ELR (cell line): ENCODE data around the gene MRPL45.

ENCODE experiments used
- DNase-seq: peaks from one replicate; pipeline ENCODE4 v3.0.0-alpha.2; 2015; ENCODE audit warnings: low read depth

MRPL45 gene

DNA sequence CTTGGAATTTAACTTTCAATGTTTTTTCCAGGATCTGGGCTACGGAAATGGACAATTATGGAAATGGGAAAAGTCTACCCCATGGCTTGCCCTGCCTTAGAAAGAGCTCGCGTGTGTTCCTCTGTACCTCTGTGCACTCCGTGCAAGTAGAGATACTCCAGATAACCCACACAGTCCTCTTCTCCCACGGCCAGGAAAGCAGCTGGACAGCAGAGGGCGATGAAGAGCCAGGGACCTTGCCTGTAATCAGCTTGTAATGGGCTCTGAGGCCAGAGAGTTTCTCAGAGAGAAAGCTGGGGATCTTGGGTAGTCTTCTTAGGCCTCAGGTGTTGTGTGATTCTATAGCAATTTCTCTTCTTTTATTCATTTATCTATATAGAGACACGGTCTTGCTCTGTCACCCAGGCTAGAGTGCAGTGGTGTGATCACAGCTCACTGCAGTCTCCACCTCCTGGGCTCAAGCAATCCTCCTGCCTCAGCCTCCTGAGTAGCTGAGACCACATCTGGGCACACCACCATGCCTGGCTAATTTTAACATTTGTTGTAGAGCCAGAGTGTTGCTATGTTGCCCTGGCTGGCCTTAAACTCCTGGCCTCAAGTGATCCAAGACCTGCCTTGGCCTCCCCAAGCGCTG, 52.2 kb downstream of the MRPL45 start:
- DNase-seq: peak; percentile 84

DNA sequence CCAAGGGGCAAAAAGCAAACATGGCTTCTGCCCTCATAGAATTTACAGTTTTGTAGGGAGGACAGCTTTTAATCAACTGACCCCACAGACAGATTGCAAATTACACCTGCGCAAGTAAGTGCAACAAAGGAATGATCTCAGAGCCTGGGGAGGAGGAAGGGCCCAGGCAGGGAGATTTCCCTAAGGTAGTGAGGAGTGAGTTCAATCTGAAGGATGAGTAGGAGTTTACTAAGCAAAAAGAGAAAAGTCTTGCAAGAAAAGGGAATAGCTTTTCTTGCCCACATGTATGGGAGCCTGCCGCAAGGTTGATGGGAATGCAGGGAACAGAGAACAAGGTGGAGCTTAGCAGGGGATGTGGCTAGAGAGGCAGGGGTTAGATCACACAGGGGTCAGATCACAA, 53.1 kb downstream of the MRPL45 start:
- no peak for DNase-seq

GRCh38 chr17:38351412-38352222, 54.6 kb downstream of the MRPL45 start, which contains the start of gene SOCS7:
Gene SOCS7 (plus strand): TSS chr17:38351844. CDS start chr17:38352053, 209 bp downstream.
- DNase-seq: peak; percentile 93

DNA sequence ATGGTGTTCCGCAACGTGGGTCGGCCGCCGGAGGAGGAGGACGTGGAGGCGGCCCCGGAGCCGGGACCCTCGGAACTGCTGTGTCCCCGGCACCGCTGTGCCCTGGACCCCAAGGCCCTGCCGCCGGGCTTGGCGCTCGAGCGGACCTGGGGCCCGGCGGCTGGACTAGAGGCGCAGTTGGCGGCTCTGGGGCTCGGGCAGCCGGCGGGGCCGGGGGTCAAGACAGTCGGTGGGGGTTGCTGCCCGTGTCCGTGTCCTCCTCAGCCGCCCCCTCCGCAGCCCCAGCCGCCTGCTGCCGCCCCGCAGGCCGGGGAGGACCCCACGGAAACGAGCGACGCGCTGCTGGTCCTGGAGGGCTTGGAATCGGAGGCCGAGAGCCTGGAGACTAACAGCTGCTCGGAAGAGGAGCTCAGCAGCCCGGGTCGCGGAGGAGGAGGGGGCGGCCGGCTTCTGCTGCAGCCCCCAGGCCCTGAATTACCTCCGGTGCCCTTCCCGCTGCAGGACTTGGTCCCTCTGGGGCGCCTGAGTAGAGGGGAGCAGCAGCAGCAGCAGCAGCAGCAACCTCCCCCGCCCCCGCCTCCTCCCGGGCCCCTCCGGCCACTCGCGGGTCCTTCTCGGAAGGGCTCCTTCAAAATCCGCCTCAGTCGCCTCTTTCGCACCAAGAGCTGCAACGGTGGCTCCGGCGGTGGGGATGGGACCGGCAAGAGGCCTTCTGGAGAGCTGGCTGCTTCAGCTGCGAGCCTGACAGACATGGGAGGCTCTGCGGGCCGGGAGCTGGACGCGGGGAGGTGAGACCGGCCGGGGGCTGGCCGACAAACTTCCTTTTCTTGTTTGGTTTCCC, 55.5 kb downstream of the MRPL45 start:
- peak; percentile 49 for DNase-seq

GRCh38 chr17:38353086-38353604, 56.2 kb downstream of the MRPL45 start:
- DNase-seq: peak; percentile 13

DNA sequence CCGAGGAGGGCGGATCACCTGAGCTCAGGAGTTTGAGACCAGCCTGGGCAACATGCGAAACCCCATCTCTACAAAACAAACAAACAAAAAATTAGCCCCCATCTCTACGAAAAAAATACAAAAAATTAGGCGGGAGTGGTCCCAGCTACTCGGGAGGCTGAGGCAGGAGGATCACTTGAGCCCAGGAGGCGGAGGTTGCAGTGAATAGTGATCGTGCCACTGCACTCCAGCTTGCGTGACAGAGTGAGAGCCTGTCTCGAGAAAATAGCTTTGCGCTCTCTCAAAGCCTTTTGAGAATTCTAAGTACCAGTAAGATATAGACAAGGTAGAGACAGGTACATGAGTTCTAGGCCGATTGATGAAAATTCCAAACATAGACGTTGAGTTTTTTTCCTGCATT, 56.7 kb downstream of the MRPL45 start:
- no peak for DNase-seq

DNA sequence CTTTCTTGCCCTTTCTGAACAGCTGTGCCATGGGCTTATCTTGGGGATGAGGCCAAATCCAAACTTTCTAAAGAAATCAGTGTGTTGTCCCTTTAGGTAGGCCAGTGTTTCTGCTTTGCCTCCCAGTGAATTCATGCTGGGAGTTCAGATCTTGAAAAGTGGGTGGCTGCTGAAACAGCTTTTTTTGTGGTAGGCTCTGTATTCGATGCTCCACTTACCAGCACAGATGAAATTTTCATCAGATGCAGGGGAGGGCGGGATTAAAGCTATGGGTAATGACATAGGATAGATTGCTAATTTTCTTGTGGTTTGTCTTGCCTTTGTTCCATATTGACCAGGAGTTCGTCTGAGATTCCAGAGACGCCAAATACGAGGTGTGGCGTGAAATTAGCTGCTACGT, 57.5 kb downstream of the MRPL45 start:
- DNase-seq: no peak

DNA sequence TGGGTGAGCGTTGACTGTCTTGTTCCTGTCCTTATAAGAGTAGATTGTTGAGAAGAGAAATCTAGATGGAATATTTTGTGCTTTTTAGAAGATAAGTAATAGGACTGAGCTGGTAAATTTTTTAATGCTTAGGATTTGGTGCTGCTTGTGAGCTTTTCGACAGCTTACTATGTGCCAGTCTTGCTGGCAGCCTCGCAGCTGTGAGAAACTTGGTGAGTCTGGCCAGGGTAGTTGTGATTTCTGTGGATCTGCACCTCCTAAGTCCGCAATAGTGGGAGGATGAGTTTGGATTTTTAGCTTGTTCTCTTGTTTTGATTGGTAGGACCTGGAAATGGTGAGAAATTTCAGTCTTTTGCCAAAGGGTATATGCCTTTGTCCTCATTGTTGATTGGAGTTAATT, 58.3 kb downstream of the MRPL45 start:
- no peak for DNase-seq

DNA sequence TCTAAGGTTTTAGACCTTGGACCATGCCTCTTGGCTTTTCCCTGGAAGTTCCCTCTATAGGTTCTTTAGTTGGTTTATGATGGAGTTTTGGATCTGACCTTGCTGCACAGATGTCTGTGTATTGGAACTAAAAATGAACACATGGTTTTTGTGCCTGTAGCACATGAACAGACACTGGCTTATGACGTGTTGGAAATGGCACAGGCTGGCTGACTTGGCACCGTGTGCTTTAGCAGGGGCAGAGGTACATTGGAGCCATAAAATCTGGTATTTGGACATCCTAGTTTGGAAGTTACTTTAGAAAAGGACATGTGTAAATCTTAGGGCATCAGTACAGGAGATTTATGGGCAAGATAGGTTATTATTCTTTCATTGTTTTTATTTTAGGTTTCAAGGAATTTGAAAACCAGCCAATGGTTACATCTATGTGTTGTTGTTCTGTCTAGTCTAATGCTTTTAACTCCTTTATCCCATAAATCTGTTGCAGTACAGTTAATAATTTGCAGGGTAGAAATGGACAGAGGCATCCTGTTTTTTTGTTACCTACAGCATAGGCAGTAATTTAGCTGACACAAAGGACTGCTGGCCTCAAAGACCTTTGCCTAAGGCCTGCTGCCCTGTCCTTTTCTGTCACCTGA, 60.6 kb downstream of the MRPL45 start:
- no peak for DNase-seq

GRCh38 chr17:38358586-38359513, 61.9 kb downstream of the MRPL45 start:
- no peak for DNase-seq

DNA sequence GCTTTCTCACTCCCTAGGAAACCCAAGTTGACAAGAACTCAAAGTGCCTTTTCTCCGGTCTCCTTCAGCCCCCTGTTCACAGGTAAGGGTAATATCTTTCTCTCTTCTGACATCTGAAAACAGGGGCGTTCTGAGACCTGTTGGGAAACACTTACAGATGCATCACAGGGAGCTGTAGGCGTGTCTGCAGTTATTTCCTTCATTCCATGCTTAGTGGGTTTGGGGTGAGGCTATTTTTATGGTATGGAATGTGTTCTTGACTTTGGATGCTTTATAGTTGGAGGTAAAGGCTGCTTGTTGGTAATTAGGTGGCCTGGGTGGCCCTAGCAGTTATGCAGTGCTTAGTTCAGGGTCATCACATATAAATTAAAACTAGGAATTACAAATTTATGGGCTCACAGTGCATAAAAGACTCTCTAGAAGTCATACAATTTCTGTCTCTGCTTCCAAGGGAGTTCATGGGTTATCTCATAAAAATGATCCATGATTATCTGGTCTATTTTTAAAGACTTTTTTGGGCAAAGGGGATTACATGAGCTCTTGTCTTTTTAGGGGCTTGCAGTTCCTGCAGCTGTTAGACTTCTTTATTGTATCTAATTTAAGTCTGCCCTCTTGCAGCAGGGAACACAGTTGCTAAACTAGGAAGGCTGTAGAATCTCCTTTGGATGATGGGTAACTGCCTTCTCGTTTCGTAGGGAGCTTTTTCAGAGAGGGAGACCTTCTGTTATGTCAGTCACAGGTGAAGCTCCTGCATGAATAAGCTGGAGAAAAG, 64.9 kb downstream of the MRPL45 start:
- DNase-seq: no peak

DNA sequence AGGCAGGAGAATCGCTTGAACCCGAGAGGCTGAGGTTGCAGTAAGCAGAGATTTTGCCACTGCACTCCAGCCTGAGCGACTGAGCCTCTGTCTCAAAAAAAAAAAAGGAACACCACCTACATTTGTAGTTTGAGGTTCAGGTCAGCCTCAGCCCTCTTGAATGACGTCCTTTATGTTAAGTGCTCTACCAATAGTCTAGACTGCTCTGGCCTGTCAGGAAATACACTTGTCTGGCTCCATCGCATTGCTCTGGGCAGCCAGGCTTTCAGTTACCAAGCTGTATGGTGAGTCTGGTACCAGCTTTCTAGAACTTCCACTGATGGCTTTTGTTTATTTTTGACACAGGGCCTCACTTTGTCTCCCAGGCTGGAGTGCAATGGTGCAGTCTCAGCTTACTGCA, 66.0 kb downstream of the MRPL45 start:
- no peak for DNase-seq

GRCh38 chr17:38364741-38365140, 67.8 kb downstream of the MRPL45 start:
- no peak for DNase-seq

- DNase-seq: no peak
These were observed 72.3 kb downstream of the MRPL45 start for GRCh38 chr17:38369124-38369886.
